ENCODE data around the gene ULBP2. TPM values are rescaled to one million over a fixed set of nuclear protein-coding genes. Genes with fewer than 3 reads are reported as not detected.
A peak's percentile ranks its signal among the peaks of the same experiment; 100 is the strongest.
"Not testable (repeated sequence)": the region's sequence is repeated elsewhere in the genome, so short reads cannot be mapped to it uniquely, and the experiment has no call there.

Gene ULBP2
- total and polyA plus RNA-seq, 5 donors: 0.31 to 1.2 (median 1.1) TPM

DNA sequence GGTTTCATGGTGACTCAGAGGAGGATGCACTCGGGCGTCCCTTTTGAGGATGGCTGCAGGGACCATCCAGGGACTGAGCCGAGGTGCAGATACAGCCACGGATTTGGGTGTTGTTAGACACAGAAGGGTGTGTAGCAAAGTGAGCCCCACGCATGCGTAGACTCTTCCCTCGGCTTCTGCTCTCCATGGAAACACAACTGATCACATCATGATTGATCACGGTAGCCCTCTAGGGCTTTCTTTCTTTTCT lies 21.3 kb downstream of the ULBP2 start:
- intact Hi-C loops (cut with DNase I): no loop called here
- Histone ChIP-seq H3K4me3 (ENCODE audit: low read length) (peak overlapping the region; percentile 51), H3K27ac (ENCODE audit: low read length) (no peak overlapping the region), H3K4me1 (ENCODE audit: control insufficient read depth, insufficient read depth, low read length) (peaks cover 4% of the 10 kb centered on the region), H3K9me3 (ENCODE audit: control insufficient read depth, low read length) (no peaks in the 10 kb centered on the region), H3K27me3 (ENCODE audit: control insufficient read depth, insufficient read depth) (no peaks in the 10 kb centered on the region)
- WGBS: 25% methylated on average over 8 of the region's 8 CpGs
- peak in 1 of 3 donors; percentile 44 for DNase-seq
- peak; percentile 6 to 18 for ATAC-seq

- Histone ChIP-seq H3K9me3 (ENCODE audit: control insufficient read depth, low read length) (no peaks in the 10 kb centered on the region), H3K27ac (ENCODE audit: low read length) (no peak within 1 kb of the TSS), H3K4me3 (ENCODE audit: low read length) (peak within 1 kb of the TSS; percentile 51), H3K27me3 (ENCODE audit: control insufficient read depth, insufficient read depth) (no peaks in the 10 kb centered on the region), H3K4me1 (ENCODE audit: control insufficient read depth, insufficient read depth, low read length) (peaks cover 4% of the 10 kb centered on the region)
- 1% methylated on average over 69 of the region's 69 CpGs for WGBS
- peak; percentile 92 to 96 (median 94) for DNase-seq
- ATAC-seq: peak; percentile 96 to 97
- intact Hi-C loops (cut with DNase I): no loop called here
Observed at GRCh38 chr6:149963462-149964307, 21.9 kb downstream of the ULBP2 start, which contains the start of gene ULBP1. ULBP1 (plus strand) TSS chr6:149963943; CDS start chr6:149964050, 107 bp downstream.

GRCh38 chr6:149964308-149965193 lies 22.7 kb downstream of the ULBP2 start:
- intact Hi-C loops (cut with DNase I): no loop called here
- Histone ChIP-seq H3K27ac (ENCODE audit: low read length) (no peak overlapping the region), H3K27me3 (ENCODE audit: control insufficient read depth, insufficient read depth) (no peaks in the 10 kb centered on the region), H3K9me3 (ENCODE audit: control insufficient read depth, low read length) (no peaks in the 10 kb centered on the region), H3K4me3 (ENCODE audit: low read length) (peak overlapping the region; percentile 51), H3K4me1 (ENCODE audit: control insufficient read depth, insufficient read depth, low read length) (peaks cover 4% of the 10 kb centered on the region)
- 2% methylated on average over 100 of the region's 103 CpGs for WGBS
- ATAC-seq (no peak), DNase-seq (peak in 1 of 3 donors; percentile 66)

DNA sequence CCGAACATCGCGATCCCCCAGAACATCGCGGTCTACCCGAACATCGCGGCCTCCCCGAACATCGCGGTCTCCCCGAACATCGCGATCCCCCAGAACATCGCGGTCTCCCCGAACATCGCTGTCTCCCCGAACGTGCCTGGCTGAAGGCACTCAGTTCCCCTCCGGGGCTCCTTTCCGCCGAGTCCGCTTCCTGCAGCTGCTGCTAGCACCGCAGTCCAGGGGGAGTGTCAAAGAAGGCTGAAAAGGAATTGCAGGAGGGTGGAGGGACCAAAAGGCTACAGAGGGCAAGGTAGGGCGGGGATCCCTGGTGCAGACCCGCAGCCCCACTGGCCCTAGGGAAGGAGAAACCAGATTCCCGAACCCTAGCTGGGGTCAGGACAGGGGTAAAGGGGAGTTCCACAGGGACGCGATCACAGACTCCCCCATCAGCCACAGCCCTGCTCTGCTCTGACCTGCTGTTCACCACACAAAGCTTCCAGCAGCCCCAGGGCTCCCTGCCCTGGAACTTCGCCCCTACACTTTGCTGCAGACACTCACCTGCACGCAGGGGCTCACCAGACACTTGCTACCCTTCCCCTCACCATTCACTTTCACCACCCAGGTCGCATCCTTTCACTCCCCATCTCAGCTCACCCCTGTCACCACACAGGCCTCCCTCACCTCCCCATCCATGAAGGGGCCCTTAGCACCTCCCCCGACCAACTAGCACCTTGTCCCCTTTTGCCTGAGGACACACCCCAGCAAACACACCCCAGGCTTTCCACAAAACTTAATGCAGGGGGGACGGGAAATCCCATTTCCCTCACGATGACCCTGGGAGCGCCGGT lies 23.6 kb downstream of the ULBP2 start:
- Histone ChIP-seq H3K9me3 (ENCODE audit: control insufficient read depth, low read length) (no peaks in the 10 kb centered on the region), H3K27me3 (ENCODE audit: control insufficient read depth, insufficient read depth) (no peaks in the 10 kb centered on the region), H3K4me1 (ENCODE audit: control insufficient read depth, insufficient read depth, low read length) (peaks cover 4% of the 10 kb centered on the region), H3K27ac (ENCODE audit: low read length) (no peak overlapping the region), H3K4me3 (ENCODE audit: low read length) (peak overlapping the region; percentile 51)
- intact Hi-C loops (cut with DNase I): no loop called here
- ATAC-seq: no peak
- 18% methylated on average over 30 of the region's 38 CpGs for whole genome bisulfite sequencing
- peak in 1 of 3 donors; percentile 58 for DNase-seq

GRCh38 chr6:149966319-149966718 lies 24.5 kb downstream of the ULBP2 start:
- ATAC-seq; H3K9me3 ChIP-seq (ENCODE audit: control insufficient read depth, low read length); H3K27ac ChIP-seq (ENCODE audit: low read length); H3K4me3 ChIP-seq (ENCODE audit: low read length); H3K27me3 ChIP-seq (ENCODE audit: control insufficient read depth, insufficient read depth); DNase-seq; intact Hi-C loops (cut with DNase I); H3K4me1 ChIP-seq (ENCODE audit: control insufficient read depth, insufficient read depth, low read length): not testable (repeated sequence)
- WGBS: 95% methylated on average over 2 of the region's 2 CpGs

- Histone ChIP-seq H3K27me3 (ENCODE audit: control insufficient read depth, insufficient read depth) (no peaks in the 10 kb centered on the region), H3K4me1 (ENCODE audit: control insufficient read depth, insufficient read depth, low read length) (peaks cover 4% of the 10 kb centered on the region), H3K9me3 (ENCODE audit: control insufficient read depth, low read length) (no peaks in the 10 kb centered on the region), H3K27ac (ENCODE audit: low read length) (no peak overlapping the region), H3K4me3 (ENCODE audit: low read length) (no peak overlapping the region)
- WGBS: 80% methylated on average over 4 of the region's 4 CpGs
- intact Hi-C loops (cut with DNase I): no loop called here
- ATAC-seq (no peak), DNase-seq (no peak)
Observed at GRCh38 chr6:149967591-149967990, 25.8 kb downstream of the ULBP2 start.

DNA sequence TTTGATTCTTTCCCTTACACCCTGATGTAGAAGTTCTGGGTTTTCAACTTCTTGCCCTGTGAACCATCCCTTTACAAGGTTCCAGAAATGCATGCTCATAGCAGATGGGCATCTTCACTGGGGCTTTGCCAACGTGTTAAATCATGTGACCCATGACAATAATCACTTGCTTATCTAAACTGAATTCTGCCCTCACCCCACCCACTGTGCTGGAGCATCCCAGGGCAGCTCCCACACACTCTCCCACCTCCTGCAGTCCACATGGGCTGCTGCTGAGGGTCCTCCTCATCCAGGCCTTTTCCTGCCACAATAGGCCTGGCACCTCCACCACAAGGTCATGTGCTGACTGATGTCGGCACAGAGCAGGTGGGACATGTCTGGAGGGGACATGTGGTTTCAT lies 26.2 kb downstream of the ULBP2 start:
- H3K27me3 ChIP-seq (ENCODE audit: control insufficient read depth, insufficient read depth); DNase-seq; H3K27ac ChIP-seq (ENCODE audit: low read length); intact Hi-C loops (cut with DNase I); H3K9me3 ChIP-seq (ENCODE audit: control insufficient read depth, low read length); ATAC-seq; H3K4me1 ChIP-seq (ENCODE audit: control insufficient read depth, insufficient read depth, low read length); H3K4me3 ChIP-seq (ENCODE audit: low read length): not testable (repeated sequence)
- 60% methylated on average over 2 of the region's 2 CpGs for WGBS

DNA sequence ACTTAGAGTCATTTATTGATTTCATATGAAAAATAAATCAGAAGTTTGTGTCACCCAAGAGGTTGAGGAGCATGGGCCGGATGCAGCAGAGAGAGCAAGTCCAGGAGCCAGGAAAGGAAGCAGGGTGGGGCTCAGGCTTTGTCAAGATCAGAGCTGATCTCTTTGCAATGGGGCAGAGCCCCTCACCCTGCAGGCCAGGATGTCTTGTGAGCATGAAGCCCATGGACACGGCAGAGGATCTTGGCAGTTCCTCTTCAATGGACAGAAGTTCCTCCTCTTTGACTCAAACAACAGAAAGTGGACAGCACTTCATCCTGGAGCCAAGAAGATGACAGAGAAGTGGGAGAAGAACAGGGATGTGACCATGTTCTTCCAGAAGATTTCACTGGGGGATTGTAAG lies 27.1 kb downstream of the ULBP2 start:
- H3K27ac ChIP-seq (ENCODE audit: low read length); ATAC-seq; DNase-seq; H3K27me3 ChIP-seq (ENCODE audit: control insufficient read depth, insufficient read depth); intact Hi-C loops (cut with DNase I); H3K4me3 ChIP-seq (ENCODE audit: low read length); H3K4me1 ChIP-seq (ENCODE audit: control insufficient read depth, insufficient read depth, low read length); H3K9me3 ChIP-seq (ENCODE audit: control insufficient read depth, low read length): not testable (repeated sequence)
- 80% methylated on average over 2 of the region's 2 CpGs for WGBS

GRCh38 chr6:149969635-149970034 lies 27.8 kb downstream of the ULBP2 start:
- ATAC-seq (no peak), DNase-seq (no peak)
- WGBS: 72% methylated on average over 2 of the region's 2 CpGs
- no peak overlapping the region for H3K4me3 ChIP-seq (ENCODE audit: low read length)
- no peaks in the 10 kb centered on the region for H3K9me3 ChIP-seq (ENCODE audit: control insufficient read depth, low read length)
- peaks cover 3% of the 10 kb centered on the region for H3K4me1 ChIP-seq (ENCODE audit: control insufficient read depth, insufficient read depth, low read length)
- H3K27ac ChIP-seq (ENCODE audit: low read length): no peak overlapping the region
- H3K27me3 ChIP-seq (ENCODE audit: control insufficient read depth, insufficient read depth): peaks cover 2% of the 10 kb centered on the region
- intact Hi-C loops (cut with DNase I): no loop called here

- WGBS: 56% methylated on average over 6 of the region's 6 CpGs
- intact Hi-C loops (cut with DNase I); H3K9me3 ChIP-seq (ENCODE audit: control insufficient read depth, low read length); ATAC-seq; H3K27ac ChIP-seq (ENCODE audit: low read length); H3K27me3 ChIP-seq (ENCODE audit: control insufficient read depth, insufficient read depth); H3K4me3 ChIP-seq (ENCODE audit: low read length); H3K4me1 ChIP-seq (ENCODE audit: control insufficient read depth, insufficient read depth, low read length); DNase-seq: not testable (repeated sequence)
Observed at GRCh38 chr6:149974394-149974793, 32.6 kb downstream of the ULBP2 start.
